ENCODE measurements around the gene SLC23A2.
"Not testable (repeated sequence)": the region's sequence is repeated elsewhere in the genome, so short reads cannot be mapped to it uniquely, and the experiment has no call there.

The SLC23A2 gene

GRCh38 chr20:4926531-4927156 lies 74.7 kb downstream of the SLC23A2 start:
- DNase-seq: no peak

- no peak for DNase-seq
Measured at GRCh38 chr20:4925842-4926530, 75.3 kb downstream of the SLC23A2 start.

DNA sequence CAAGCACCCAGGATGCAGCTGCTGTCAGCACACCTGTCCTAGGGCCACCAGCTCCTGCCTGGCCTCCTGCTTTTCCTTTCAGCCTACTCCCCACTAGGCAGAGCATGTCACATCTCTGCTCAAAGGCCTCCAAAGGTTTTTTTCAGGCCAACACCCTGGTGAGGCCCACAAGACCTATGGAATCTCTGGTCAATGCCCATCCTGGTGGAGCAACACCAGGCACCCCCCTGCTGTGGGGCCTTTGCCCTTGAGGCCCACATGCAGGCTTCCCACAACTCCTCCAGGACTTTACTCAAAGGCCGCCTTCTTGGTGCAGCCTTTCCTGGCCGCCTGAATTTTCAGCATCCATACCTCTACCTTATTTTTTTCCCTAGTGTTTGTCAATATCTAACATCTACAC lies 76.9 kb downstream of the SLC23A2 start:
- DNase-seq: no peak

DNA sequence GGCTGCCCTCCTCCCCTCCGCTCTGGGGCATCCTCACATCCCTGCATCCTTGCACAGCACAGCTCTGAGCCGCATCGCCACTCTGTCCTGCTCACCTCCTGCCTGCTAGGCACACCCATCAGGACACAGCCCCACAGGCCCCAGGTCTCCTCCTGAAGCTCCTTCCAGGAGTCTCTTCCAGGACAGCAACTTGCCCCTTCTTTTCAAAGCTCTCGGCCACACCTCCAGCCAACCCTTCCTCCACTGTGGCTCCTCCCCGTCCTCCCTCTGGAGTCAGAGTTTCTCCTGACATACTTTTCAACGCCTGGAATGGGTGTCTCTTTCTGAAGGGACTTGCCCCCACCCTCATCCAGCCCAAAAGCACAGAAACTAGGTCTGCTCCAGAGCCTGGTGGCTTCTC lies 77.3 kb downstream of the SLC23A2 start:
- DNase-seq: no peak

DNA sequence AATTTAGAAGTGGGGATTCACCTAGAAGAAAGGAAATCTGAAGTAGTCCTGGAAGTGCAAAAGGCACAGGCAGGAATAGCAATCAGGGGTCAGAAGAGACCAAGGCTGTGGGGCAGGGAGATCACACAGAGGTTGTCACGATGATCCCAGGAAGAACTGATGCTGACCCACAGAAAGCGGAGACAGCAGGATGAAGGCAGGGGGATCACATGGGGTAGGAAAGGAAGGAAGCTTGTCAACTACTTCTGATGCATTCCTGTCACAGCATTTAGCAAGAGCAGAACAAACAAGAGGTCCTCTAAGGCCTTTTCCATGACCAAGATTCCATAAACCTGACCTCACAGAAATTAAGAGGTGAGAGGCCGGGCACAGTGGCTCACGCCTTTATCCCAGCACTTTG lies 79.1 kb downstream of the SLC23A2 start:
- DNase-seq: no peak

DNA sequence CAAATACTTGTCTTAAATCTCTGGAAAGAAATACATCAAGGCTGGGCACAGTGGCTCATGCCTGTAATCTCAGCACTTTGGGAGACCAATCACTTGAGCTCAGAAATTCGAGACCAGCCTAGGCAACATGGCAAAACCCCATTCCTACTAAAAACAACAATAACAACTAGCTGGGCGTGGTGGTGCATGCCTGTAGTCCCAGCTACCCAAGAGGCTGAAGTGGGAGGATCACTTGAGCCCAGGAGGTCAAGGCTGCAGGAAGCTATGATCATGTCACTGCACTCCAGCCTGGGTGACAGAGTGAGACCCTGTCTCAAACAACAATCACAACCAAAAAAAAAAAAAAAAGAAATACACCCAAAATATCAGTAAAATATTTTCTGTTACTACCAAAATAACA lies 80.0 kb downstream of the SLC23A2 start:
- DNase-seq: not testable (repeated sequence)

DNA sequence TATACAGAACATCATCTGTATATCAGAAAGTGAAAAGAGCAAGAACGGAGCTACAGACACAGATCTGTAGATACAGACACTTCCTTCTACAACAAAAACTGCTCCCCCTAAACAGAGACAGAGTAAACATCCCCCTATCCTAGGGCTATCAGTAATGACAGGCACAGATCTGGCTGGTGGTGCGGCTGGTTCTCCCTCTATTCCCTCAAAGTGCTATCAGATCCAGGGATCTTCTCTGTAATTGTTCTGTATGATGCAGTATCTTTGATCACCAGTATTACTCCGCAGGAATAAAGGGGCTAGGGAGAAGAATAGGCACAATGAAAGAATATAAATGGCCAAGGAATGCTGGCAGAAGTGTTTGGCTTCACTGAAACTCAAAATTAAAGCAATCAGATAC lies 80.7 kb downstream of the SLC23A2 start:
- DNase-seq: no peak

GRCh38 chr20:4920131-4920530 lies 81.2 kb downstream of the SLC23A2 start:
- DNase-seq: no peak

DNA sequence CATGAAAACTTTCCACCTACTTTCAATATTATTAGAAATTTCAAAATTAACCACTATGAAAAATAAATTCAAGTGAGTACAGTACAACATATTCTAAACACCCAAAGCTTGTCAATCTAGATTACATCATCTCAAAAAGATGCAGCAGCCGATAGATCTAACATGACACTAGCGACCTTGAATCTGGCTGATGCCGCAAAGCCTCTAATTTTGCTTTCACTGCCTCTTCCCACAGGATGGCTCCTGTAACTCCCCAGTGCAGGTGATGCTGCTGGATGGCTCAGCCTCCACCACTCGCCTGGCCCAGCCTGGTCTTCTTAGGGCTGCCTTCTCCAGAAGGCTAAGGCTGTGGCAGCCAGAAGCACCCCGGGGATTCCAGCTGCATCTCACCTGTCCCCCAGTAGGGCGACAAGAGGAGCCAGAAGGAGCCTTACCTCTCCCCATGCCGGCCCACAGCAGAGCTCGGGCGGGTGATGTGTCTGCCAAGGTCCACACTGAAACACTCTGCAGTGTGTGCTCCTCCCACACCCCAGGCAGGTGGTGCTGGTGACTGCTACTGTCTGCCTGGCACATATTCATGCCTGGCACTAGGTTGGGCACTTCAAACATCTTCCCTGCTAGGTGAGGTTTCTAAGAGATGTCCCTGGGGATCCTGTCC lies 82.1 kb downstream of the SLC23A2 start:
- no peak for DNase-seq

DNA sequence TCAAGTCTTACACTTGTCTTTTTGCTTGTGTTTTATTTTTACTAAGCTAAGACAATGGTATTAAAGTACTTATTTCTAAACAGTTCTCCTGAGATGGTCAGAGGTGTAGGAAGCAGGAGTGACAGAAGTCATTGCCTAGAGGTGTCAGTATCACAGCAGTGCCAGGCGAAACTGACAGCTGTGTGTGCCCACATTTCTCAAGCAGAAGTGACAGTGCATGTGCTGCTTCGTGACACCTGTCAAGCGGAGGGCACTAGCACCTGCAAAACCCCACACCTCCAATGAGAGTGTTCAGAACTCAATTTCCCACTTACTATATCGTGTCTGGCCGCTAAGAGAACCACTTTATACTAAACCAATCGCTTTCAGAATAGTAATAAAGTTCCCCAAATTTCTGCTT lies 82.8 kb downstream of the SLC23A2 start:
- no peak for DNase-seq

- DNase-seq: no peak
Measured at GRCh38 chr20:4916971-4917881, 84.1 kb downstream of the SLC23A2 start.

DNA sequence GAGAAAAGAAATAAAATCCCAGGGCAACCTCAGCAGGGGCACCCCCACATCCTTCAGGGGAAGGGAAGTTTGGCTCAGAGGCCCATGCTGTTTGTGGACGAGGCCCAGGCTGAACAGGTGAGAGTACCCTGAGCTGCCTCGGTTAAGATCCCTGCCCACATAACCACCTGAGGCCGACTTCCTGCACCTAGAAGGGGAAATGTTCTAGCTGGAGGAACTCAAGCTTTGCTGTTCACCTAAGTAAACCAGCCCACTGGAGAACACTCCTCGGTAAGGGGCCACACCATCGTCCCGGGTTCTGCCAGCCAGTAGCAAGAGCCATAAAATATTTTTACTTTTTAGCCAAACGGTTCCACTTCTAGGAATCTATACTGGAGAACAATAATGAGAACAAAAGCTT lies 88.2 kb downstream of the SLC23A2 start:
- no peak for DNase-seq

- DNase-seq: no peak
Measured at GRCh38 chr20:4912380-4913142, 88.7 kb downstream of the SLC23A2 start.

- no peak for DNase-seq
Measured at GRCh38 chr20:4910951-4911350, 90.4 kb downstream of the SLC23A2 start.

DNA sequence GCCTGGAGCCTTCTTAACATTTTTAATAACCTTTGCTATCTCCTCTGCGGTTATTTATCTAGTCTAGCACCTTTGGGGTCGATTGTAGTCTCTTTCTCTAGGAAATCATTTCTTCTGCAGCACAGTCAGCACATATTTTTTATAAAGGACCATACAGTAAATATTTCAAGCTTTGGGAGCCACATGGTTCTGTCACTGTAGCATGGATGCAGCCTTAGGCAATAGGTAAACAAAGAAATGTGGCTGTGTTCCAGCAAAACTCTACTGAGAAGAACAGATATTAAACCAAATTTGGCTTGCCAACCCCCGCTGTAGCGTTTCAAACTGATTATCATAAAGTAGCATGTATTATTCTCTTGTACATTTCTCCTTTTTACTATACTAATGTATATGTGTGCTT lies 95.7 kb downstream of the SLC23A2 start:
- DNase-seq: no peak

DNA sequence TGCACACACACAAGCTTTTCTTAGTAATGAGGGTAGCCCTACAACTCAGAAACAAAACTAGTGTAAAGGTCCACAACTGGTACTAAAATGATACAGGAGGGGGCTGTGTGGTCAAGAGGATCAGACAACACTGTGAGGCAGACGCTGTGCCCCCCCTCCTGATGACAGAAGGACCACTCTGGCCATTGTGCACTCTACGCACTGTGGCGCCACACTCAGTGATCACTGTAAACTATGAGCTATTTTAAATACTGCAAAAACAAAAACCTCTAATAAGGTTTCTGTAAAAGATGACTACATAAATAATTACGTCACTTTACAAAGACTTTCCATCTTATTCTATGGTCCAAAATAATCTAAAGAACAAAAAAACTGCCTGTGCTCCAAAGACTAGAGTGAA lies 96.1 kb downstream of the SLC23A2 start:
- no peak for DNase-seq

GRCh38 chr20:4904127-4904860 lies 97.0 kb downstream of the SLC23A2 start:
- no peak for DNase-seq

GRCh38 chr20:4902788-4903187 lies 98.5 kb downstream of the SLC23A2 start:
- no peak for DNase-seq

GRCh38 chr20:4901031-4901818 lies 100.1 kb downstream of the SLC23A2 start:
- no peak for DNase-seq

DNA sequence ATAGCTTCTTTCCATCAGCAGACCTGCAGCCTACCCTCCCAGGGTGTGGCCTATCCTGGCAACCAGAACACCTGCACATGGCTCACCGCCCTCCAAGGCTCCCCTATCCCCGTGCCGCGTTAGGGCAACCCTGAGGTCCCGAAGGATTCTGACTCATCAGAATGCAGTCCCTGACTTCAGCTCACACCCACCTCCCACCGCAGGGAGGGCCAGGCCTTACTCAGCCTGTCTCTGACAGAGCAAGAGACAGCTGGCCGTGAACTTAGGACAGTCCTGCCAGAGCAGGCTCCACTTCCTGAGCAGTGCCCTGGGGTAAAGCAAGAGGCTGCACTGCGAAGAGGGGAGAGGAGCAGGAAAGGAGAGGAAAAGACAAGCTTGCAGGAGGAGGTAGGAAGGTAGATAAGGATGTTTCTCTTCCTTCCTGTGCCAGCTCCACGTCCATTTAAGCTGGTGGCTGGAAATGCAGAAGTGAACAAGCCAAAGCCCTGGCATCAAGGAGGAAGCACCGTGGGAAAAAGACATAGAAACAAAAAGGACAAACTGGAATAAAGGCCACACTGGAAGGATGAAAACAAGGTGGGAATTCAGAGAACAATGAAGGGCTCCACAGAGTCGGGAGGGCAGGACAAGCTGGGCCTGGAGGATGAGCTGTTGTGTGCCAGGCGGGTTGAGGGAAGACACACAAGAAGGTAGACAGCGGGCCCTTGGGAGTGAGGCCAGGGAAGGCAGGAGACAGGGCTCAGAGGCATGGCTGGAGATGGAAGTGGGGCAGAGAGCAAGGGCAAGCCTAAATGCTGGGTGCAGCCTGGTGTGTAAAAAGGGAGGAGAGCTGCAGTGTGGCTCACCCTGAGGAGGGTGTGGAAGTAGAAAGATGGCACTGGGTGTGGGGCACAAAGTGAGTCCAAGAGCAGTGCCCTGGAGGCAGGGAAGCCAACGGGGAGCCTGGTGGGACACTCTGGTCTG lies 102.7 kb downstream of the SLC23A2 start:
- no peak for DNase-seq
